Pancreas (tissue), 10 donors: Measurements from ENCODE around the gene LYST. TPM values are rescaled to one million over a fixed set of nuclear protein-coding genes. Genes with fewer than 3 reads are reported as not detected.

Experiments used
- ATAC-seq, 4 donors: fragments of 200-7000 bp; cut with Tn5 transposase; one replicate each; pipeline versions ENCODE4 v1.8.0 to v1.9.1; 2020; ENCODE audit warnings: mild to moderate bottlenecking in 4 of 4, moderate library complexity in 4 of 4
- DNase-seq, 6 donors: peaks; one replicate each; pipeline ENCODE4 v3.0.0-alpha.2; 2020
- FAIRE-seq: peaks from 2 replicates; lab custom pipeline; 2012; peaks lifted over from hg19 to GRCh38; lab: Jason Lieb, UNC
- H3K27ac ChIP-seq, 4 donors: fragments of 200-600 bp; sonication (generic); 1 replicate in 3 of 4; 2 replicates in 1 of 4; pipeline versions ENCODE4 v1.5.0 to v1.8.0; 2020
- H3K27me3 ChIP-seq, 4 donors: fragments of 200-600 bp; one replicate each; pipeline ENCODE4 v1.8.0; 2021
- H3K36me3 ChIP-seq, 3 donors: fragments of 200-600 bp; sonication (generic) in 1 of 3; one replicate each; pipeline versions ENCODE4 v1.5.0 to v1.8.0; 2020 to 2021
- H3K4me1 ChIP-seq, 3 donors: fragments of 200-600 bp; one replicate each; pipeline ENCODE4 v1.8.0; 2021
- H3K4me3 ChIP-seq, 4 donors: fragments of 200-600 bp; sonication (generic) in 2 of 4; one replicate each; pipeline versions ENCODE4 v1.5.0 to v1.8.0; 2020 to 2021
- H3K9me3 ChIP-seq, 4 donors: fragments of 200-600 bp; one replicate each; pipeline ENCODE4 v1.8.0; 2021
- WGBS, 2 donors: extraction: QIAGEN DNeasy Blood & Tissue Kit; methylation state at CpG; one replicate each; pipeline ENCODE4 v1.1.7; 2013; 5-methylcytosine and 5-hydroxymethylcytosine counted together
- intact Hi-C, 3 donors: fragments of 100-400 bp; cut with DNase I; formaldehyde crosslinking; loops; one replicate each; pipeline versions ENCODE4 v1.11.1 to v1.14.2; 2022
- polyA plus RNA-seq, 2 donors: library from polyadenylated mRNA; stranded (reverse); fragments of 200-250 nt; gene quantifications; one replicate each; pipeline ENCODE4 v1.2.3, GENCODE V29; 2013
- total RNA-seq, 6 donors: library from RNA; stranded (reverse); fragmentation: NEBNext Ultra II Directional in 4 of 6; extraction: Animal tissue kit (Norgen Biotek cat#: 25700) in 4 of 6; gene quantifications; one replicate each; pipeline versions ENCODE4 v1.2.1 to v1.2.4, GENCODE V29; 2021 to 2023
- TF ChIP-seq, protein P1 (sequence below), 4 donors: fragments of 200-600 bp; sonication (generic) in 3 of 4; IDR thresholded peaks; one replicate each; pipeline versions ENCODE4 v1.5.0 to v1.8.0; 2021; ENCODE audit warnings: antibody characterized with exemption in 4 of 4
- donor health status: healthy with polysubstance abuse.
- donor health status: DM: no; HTN: no; CAD: no; lungs with moderate emphysema.
- donor health status: DM: no; HTN: no; CAD: no.
- donor health status: control.
- donor health status: control.
- donor health status: Bipolar disorder and iron deficiency.
- donor health status: DM: yes; HTN: yes; CAD: no.
- donor health status: DM: no; HTN: no; CAD: no.
- donor health status: DM: no; HTN: no; CAD: no.
- donor health status: DM: yes; HTN: yes; CAD: no.

Gene LYST
- total and polyA plus RNA-seq, 8 donors, result 4.3 to 13.7 (median 8.9) TPM

DNA sequence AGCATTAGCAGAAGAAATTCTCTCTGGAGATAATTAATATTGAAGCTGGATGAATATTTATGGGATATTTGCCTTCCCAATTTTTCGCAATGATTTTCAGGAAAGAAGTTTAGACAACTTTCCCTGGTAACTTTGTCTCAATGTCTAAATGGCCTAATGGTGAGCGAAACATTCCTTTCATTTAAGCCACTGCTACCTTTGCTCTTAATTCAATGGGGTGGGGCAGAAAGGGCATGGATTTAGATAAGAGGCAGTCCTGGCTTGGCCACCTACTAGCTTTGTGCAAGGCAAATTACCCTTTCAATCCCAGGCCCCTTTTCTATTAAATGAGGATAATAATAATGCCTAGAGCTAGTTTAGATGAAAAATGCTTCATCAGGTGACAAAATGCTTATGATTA is 27.1 kb upstream of the LYST start:
- Histone ChIP-seq H3K27me3 (no peaks in the 10 kb centered on the region), H3K9me3 (no peaks in the 10 kb centered on the region), H3K4me3 (no peak overlapping the region), H3K4me1 (peaks cover 0 to 2% (median 0%) of the 10 kb centered on the region in 3 donors), H3K27ac (no peak overlapping the region), H3K36me3 (no peaks in the 10 kb centered on the region)
- intact Hi-C loops, result no loop called here
- ATAC-seq (no peak), DNase-seq (no peak), FAIRE-seq (no peak)
- WGBS, 2 donors, result 95 to 99% methylated on average over 2 of the region's 2 CpGs
- TF ChIP-seq, protein P1, sequence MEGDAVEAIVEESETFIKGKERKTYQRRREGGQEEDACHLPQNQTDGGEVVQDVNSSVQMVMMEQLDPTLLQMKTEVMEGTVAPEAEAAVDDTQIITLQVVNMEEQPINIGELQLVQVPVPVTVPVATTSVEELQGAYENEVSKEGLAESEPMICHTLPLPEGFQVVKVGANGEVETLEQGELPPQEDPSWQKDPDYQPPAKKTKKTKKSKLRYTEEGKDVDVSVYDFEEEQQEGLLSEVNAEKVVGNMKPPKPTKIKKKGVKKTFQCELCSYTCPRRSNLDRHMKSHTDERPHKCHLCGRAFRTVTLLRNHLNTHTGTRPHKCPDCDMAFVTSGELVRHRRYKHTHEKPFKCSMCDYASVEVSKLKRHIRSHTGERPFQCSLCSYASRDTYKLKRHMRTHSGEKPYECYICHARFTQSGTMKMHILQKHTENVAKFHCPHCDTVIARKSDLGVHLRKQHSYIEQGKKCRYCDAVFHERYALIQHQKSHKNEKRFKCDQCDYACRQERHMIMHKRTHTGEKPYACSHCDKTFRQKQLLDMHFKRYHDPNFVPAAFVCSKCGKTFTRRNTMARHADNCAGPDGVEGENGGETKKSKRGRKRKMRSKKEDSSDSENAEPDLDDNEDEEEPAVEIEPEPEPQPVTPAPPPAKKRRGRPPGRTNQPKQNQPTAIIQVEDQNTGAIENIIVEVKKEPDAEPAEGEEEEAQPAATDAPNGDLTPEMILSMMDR (IDR thresholded peaks at IDR 0.05), result no peak

DNA sequence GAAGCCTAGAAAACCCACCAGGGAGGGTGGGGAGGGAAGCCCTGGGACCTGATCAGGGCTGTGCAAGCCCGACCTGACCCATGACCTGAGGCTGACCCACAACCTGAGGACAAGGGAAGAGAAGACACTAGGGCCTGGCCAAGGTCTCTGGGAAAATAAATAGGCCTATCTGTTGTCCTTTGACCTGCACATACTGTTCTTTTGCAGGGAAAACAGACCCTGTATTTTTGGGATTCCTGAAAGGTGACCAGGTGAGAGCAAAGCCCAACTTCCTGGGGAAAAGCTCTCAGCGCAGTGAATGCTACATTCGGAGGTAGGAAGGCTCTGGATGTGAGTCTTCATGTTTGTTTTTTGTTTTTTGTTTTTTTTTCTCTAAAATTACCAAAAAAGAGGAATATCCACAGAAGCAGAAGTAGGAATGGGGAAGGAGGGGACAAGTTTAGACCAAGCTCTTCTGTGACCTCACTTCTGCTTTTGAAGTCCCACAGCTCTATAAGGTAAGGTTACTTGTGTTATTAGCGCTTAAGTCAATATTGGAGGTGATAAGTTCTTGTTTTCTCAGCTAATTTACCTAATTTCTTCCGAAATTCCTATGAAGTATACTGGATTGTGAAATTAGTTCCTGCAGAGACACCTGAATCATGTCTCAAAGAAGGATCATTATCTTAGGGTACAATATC is 26.2 kb upstream of the LYST start:
- TF ChIP-seq, protein P1 (IDR thresholded peaks at IDR 0.05), result no peak
- ATAC-seq (peak in 3 of 4 donors; percentile 56 to 78 (median 68)), FAIRE-seq (no peak), DNase-seq (no peak)
- H3K27ac ChIP-seq, result peak overlapping the region in 1 of 4 donors; percentile 3
- no peaks in the 10 kb centered on the region for H3K9me3 ChIP-seq
- WGBS, 2 donors, result 65% methylated on average over 5 of the region's 5 CpGs
- H3K36me3 ChIP-seq, result no peaks in the 10 kb centered on the region
- no peaks in the 10 kb centered on the region for H3K27me3 ChIP-seq
- intact Hi-C loops, result no loop called here
- H3K4me3 ChIP-seq, result no peak overlapping the region
- peaks cover 0 to 2% (median 0%) of the 10 kb centered on the region in 3 donors for H3K4me1 ChIP-seq

DNA sequence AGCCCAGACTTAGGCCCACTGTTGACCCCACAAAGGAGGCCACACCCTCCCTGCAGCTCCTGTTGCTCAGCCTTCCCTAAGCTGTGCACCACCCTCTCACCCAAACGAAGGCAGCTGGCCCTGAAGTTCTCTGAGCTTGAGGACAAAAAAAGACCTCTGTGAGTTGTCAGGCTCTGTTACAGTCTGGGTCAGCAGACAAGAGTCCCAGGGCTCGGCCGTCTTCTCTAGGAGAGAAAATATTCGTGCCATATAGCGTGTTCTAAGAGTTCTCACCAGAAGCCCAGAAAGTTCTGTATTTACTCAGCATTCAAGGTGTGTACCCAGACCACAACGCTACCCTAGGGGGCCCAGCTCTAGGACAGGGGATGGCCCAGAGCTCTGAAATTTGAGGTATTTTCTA is 25.5 kb upstream of the LYST start:
- 85 to 91% methylated on average over 6 of the region's 6 CpGs for WGBS, 2 donors
- DNase-seq, result no peak
- no peak overlapping the region for H3K27ac ChIP-seq
- H3K27me3 ChIP-seq, result no peaks in the 10 kb centered on the region
- H3K4me3 ChIP-seq, result no peak overlapping the region
- no peak for FAIRE-seq
- TF ChIP-seq, protein P1 (IDR thresholded peaks at IDR 0.05), result no peak
- H3K36me3 ChIP-seq, result no peaks in the 10 kb centered on the region
- no peak for ATAC-seq
- no peaks in the 10 kb centered on the region for H3K9me3 ChIP-seq
- intact Hi-C loops, result no loop called here
- peaks cover 0 to 2% (median 0%) of the 10 kb centered on the region in 3 donors for H3K4me1 ChIP-seq

DNA sequence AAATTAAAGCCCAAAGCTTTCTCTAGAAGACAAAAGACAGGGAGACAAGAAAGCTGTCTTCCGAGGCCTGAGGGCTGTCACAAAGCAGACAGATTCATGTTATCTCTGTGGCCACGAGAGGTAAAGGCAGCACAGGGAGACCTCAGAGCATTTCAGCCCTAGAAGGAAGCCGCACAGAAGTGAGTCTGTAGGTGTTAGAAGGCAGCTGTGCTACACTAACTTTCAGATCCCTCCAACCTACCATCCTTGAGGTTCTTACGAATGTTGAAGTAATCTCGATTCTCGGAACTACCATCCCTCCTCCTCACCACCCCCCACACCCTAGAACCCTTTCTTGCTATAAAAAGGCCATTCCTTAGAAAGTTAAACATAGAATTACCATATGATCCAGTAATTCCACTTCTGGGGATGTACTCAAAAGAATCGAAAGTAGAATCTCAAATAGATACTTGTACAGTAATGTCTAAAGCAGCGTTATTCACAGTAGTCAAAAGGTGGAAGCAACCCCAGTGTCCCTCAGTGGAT is 21.5 kb upstream of the LYST start:
- H3K36me3 ChIP-seq, result no peaks in the 10 kb centered on the region
- DNase-seq (no peak), ATAC-seq (no peak), FAIRE-seq (no peak)
- no peak overlapping the region for H3K27ac ChIP-seq
- peaks cover 0 to 2% (median 0%) of the 10 kb centered on the region in 3 donors for H3K4me1 ChIP-seq
- no peak overlapping the region for H3K4me3 ChIP-seq
- WGBS, 2 donors, result 84 to 93% methylated on average over 8 of the region's 8 CpGs
- TF ChIP-seq, protein P1 (IDR thresholded peaks at IDR 0.05), result no peak
- no peaks in the 10 kb centered on the region for H3K9me3 ChIP-seq
- no peaks in the 10 kb centered on the region for H3K27me3 ChIP-seq
- intact Hi-C loops, result no loop called here

DNA sequence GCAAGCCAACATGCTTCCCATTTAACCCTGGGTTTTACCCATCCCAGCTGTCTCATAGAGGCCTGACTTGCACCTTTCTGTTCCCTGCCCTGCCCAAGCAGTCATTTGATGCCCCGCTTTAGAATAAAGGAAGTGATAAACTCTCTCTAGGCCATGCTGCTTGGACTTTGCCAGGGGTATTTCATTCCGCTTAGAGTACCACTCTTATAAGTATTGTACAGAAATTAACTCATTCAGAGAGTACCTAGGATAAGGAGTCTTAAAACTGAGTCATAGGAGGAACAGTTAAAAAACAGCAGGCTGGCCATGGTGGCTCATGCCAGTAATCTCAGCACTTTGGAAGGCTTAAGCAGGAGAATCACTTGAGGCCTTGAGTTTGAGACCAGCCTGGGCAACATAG is 21.0 kb upstream of the LYST start:
- DNase-seq (no peak), FAIRE-seq (no peak), ATAC-seq (no peak)
- WGBS, 2 donors, result 92 to 96% methylated on average over 2 of the region's 2 CpGs
- intact Hi-C loops, result no loop called here
- Histone ChIP-seq H3K9me3 (no peaks in the 10 kb centered on the region), H3K36me3 (no peaks in the 10 kb centered on the region), H3K4me1 (peaks cover 0 to 1% (median 0%) of the 10 kb centered on the region in 3 donors), H3K4me3 (no peak overlapping the region), H3K27me3 (no peaks in the 10 kb centered on the region), H3K27ac (no peak overlapping the region)
- TF ChIP-seq, protein P1 (IDR thresholded peaks at IDR 0.05), result no peak
